Stomach smooth muscle (tissue), 2 donors: ENCODE measurements around the gene FRMD3.

Experiments
- H3K27ac ChIP-seq: one replicate; pipeline ENCODE4 v1.7.0; 2013; ENCODE audit warnings: mild to moderate bottlenecking, low read length, inconsistent platforms
- H3K27me3 ChIP-seq, 2 donors: one replicate each; pipeline ENCODE4 v1.7.0; 2013; ENCODE audit warnings: low read length in 2 of 2; ENCODE audit not compliant: insufficient read depth in 2 of 2, control insufficient read depth in 1 of 2
- H3K36me3 ChIP-seq, 2 donors: one replicate each; pipeline ENCODE4 v1.7.0; 2013; ENCODE audit warnings: low read length in 2 of 2; ENCODE audit not compliant: control insufficient read depth in 2 of 2, insufficient read depth in 2 of 2
- H3K4me1 ChIP-seq: one replicate; pipeline ENCODE4 v1.7.0; 2013; ENCODE audit warnings: low read length; ENCODE audit not compliant: control insufficient read depth, insufficient read depth
- H3K4me3 ChIP-seq, 2 donors: one replicate each; pipeline ENCODE4 v1.7.0; 2013; ENCODE audit warnings: low read length in 2 of 2
- H3K9ac ChIP-seq, 2 donors: one replicate each; pipeline ENCODE4 v1.7.0; 2013; ENCODE audit warnings: low read length in 2 of 2, mild to moderate bottlenecking in 1 of 2
- H3K9me3 ChIP-seq, 2 donors: one replicate each; pipeline ENCODE4 v1.7.0; 2013; ENCODE audit warnings: low read length in 2 of 2; ENCODE audit not compliant: control insufficient read depth in 2 of 2
- donor health status: healthy.
- donor health status: Pancreatic carcinoma.

FRMD3 gene

GRCh38 chr9:83424831-83425230, 113.4 kb downstream of the FRMD3 start:
- Histone ChIP-seq H3K36me3 (no peaks in the 10 kb centered on the region), H3K4me1 (peaks cover 4% of the 10 kb centered on the region), H3K27ac (no peak overlapping the region), H3K27me3 (no peaks in the 10 kb centered on the region), H3K9me3 (no peaks in the 10 kb centered on the region), H3K4me3 (no peak overlapping the region), H3K9ac (no peak overlapping the region)

- Histone ChIP-seq H3K27me3 (no peaks in the 10 kb centered on the region), H3K9ac (no peak overlapping the region), H3K36me3 (no peaks in the 10 kb centered on the region), H3K4me1 (peaks cover 4% of the 10 kb centered on the region), H3K9me3 (no peaks in the 10 kb centered on the region), H3K27ac (no peak overlapping the region), H3K4me3 (no peak overlapping the region)
These were observed 114.1 kb downstream of the FRMD3 start for GRCh38 chr9:83423815-83424707.

- H3K36me3 ChIP-seq, result no peaks in the 10 kb centered on the region
- no peak overlapping the region for H3K9ac ChIP-seq
- no peaks in the 10 kb centered on the region for H3K9me3 ChIP-seq
- peaks cover 4% of the 10 kb centered on the region for H3K4me1 ChIP-seq
- no peak overlapping the region for H3K4me3 ChIP-seq
- H3K27ac ChIP-seq, result no peak overlapping the region
- H3K27me3 ChIP-seq, result no peaks in the 10 kb centered on the region
These were observed 115.7 kb downstream of the FRMD3 start for GRCh38 chr9:83422527-83422926.

- H3K9ac ChIP-seq, result no peak overlapping the region
- H3K4me3 ChIP-seq, result no peak overlapping the region
- H3K27ac ChIP-seq, result no peak overlapping the region
- H3K4me1 ChIP-seq, result no peaks in the 10 kb centered on the region
- no peaks in the 10 kb centered on the region for H3K9me3 ChIP-seq
- no peaks in the 10 kb centered on the region for H3K36me3 ChIP-seq
- no peaks in the 10 kb centered on the region for H3K27me3 ChIP-seq
These were observed 117.7 kb downstream of the FRMD3 start for GRCh38 chr9:83420486-83420885.

DNA sequence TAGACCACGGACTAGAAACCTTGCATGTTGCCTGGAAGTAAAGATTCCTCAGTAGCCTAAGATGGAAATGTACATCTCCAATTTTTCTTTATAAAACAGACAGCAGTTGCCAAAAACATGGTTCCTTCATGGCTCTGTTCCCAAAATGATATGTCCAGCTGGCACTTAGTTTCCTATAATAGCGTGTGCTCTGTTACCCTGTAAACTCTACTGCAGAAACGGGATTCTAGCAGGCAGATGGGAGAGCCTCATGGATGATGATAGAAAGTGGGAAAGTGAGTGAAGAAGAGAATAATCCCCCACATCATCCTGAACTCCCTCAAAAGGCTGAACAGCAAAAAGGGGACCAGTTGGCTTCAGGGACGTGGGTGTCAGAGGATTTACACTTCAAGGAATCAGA, 118.2 kb downstream of the FRMD3 start:
- Histone ChIP-seq H3K36me3 (no peaks in the 10 kb centered on the region), H3K4me1 (no peaks in the 10 kb centered on the region), H3K27me3 (no peaks in the 10 kb centered on the region), H3K9ac (no peak overlapping the region), H3K27ac (no peak overlapping the region), H3K4me3 (no peak overlapping the region), H3K9me3 (no peaks in the 10 kb centered on the region)

- H3K27me3 ChIP-seq, result no peaks in the 10 kb centered on the region
- H3K9ac ChIP-seq, result no peak overlapping the region
- H3K4me3 ChIP-seq, result no peak overlapping the region
- H3K9me3 ChIP-seq, result no peaks in the 10 kb centered on the region
- no peak overlapping the region for H3K27ac ChIP-seq
- H3K4me1 ChIP-seq, result no peaks in the 10 kb centered on the region
- H3K36me3 ChIP-seq, result no peaks in the 10 kb centered on the region
These were observed 119.9 kb downstream of the FRMD3 start for GRCh38 chr9:83418283-83418682.

- H3K27me3 ChIP-seq, result no peaks in the 10 kb centered on the region
These were observed 124.8 kb downstream of the FRMD3 start for GRCh38 chr9:83413367-83413766.

DNA sequence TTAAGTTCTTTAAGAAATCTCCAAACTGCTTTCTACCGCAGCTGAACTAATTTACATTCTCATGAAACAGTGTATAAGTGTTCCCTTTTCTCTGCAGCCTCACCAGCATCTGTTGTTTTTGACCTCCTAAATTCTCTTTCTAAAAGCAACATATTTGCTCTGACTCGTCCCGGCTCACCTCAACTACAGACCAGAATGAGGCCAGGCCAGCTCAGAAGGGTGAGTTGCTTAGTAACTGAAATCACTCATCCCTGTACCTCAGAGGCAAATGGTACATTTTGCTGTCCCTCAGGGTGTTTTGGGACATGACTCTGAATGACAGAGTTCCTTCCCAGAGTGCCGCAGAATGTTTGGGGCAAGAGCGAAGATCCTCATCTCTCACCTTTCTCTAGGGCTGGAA, 127.5 kb downstream of the FRMD3 start:
- H3K27me3 ChIP-seq, result no peaks in the 10 kb centered on the region
- H3K4me1 ChIP-seq, result no peaks in the 10 kb centered on the region
- H3K9ac ChIP-seq, result no peak overlapping the region
- H3K27ac ChIP-seq, result no peak overlapping the region
- H3K4me3 ChIP-seq, result no peak overlapping the region
- H3K36me3 ChIP-seq, result no peaks in the 10 kb centered on the region
- peaks cover 0 to 3% of the 10 kb centered on the region in 2 donors for H3K9me3 ChIP-seq

More at GRCh38 chr9:83413367-83413766, 124.8 kb downstream of the FRMD3 start:
- H3K36me3 ChIP-seq, result no peaks in the 10 kb centered on the region
- H3K9ac ChIP-seq, result no peak overlapping the region
- H3K27ac ChIP-seq, result no peak overlapping the region
- H3K9me3 ChIP-seq, result no peaks in the 10 kb centered on the region
- no peak overlapping the region for H3K4me3 ChIP-seq
- H3K4me1 ChIP-seq, result no peaks in the 10 kb centered on the region

DNA sequence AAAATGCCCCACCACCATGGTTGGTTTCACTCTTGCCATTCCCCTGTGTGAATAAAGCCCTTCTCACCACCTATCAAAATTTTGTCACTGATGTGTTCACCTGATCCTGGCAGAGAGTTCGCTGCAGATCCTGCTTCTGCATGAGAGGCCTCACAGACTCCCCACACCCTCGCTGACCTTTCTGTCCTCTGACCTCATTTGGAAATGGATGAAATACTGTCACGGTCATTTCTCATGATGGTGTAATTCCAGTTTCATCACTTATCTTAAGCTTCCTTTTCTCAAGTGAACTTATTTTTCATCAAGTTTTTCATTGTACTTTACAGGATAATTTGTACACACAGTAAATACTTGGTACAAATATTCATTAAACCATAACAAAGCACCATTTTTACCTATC, 131.3 kb downstream of the FRMD3 start:
- Histone ChIP-seq H3K9me3 (peaks cover 0 to 3% of the 10 kb centered on the region in 2 donors), H3K4me1 (peaks cover 6% of the 10 kb centered on the region), H3K4me3 (no peak overlapping the region), H3K36me3 (no peaks in the 10 kb centered on the region), H3K27me3 (no peaks in the 10 kb centered on the region), H3K27ac (no peak overlapping the region), H3K9ac (no peak overlapping the region)

DNA sequence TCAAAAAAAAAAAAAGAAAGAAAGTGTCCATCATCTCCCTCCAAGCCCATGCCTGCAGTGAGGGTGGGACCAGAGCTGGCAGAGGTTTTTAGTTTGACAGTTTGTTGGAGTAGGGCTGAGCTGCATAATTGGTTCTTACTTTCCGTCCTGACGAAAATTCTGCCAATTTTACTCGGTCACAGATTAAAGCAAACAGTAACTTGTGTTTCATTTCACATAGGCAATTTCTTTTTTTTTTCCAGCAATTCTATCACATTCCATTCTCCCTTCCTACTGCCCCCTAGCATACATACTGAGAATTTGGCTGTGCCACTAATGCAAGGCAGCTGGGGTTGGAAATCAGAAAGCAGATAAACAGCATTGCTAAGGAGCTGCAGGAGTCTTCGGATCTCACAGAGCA, 132.4 kb downstream of the FRMD3 start:
- Histone ChIP-seq H3K9me3 (peaks cover 0 to 3% of the 10 kb centered on the region in 2 donors), H3K9ac (no peak overlapping the region), H3K4me1 (peaks cover 6% of the 10 kb centered on the region), H3K27ac (no peak overlapping the region), H3K4me3 (no peak overlapping the region), H3K36me3 (no peaks in the 10 kb centered on the region), H3K27me3 (no peaks in the 10 kb centered on the region)

DNA sequence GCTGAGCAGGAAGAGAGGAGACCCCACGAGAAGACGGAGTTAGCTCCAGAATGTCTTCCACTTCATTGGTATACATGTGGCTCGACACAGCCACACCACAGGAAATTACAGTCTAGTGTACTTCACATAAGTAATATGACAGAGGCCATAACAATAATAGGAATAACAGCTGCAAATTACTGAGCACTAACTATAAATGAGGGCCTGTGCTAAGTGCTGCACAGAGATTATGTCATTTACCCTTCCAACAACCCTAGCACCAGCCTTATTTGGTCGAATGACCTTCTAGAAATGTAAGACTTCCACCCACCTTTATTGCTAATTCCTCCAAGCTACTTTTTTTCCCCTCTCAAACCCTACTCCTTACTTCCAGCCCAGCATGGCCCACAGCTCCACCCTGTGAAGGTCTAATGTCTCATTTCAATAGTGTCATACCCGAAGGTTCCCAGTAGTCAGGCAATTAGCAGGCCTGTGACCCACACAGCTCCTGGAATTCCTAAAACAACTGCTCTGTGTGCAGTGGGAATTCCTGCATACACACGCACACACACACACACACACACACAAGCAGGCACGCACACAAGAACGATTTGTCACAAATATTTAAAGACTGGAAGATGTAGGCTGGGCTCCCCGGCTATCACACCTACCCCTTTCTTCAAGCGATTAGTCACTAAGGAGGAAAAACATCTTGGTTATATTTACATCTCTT, 134.5 kb downstream of the FRMD3 start:
- Histone ChIP-seq H3K9ac (no peak overlapping the region), H3K27me3 (no peaks in the 10 kb centered on the region), H3K27ac (no peak overlapping the region), H3K9me3 (peaks cover 0 to 3% of the 10 kb centered on the region in 2 donors), H3K4me1 (peaks cover 6% of the 10 kb centered on the region), H3K4me3 (no peak overlapping the region), H3K36me3 (no peaks in the 10 kb centered on the region)
